Fibroblast of peridontal ligament (primary cell): Measurements from ENCODE around the gene ADSS2.
"Not testable (repeated sequence)": the region's sequence is repeated elsewhere in the genome, so short reads cannot be mapped to it uniquely, and the experiment has no call there.

Experiments used
- DNase-seq: peaks from one replicate; pipeline ENCODE4 v3.0.0-alpha.2; 2010; ENCODE audit errors: extremely low read depth

The ADSS2 gene

DNA sequence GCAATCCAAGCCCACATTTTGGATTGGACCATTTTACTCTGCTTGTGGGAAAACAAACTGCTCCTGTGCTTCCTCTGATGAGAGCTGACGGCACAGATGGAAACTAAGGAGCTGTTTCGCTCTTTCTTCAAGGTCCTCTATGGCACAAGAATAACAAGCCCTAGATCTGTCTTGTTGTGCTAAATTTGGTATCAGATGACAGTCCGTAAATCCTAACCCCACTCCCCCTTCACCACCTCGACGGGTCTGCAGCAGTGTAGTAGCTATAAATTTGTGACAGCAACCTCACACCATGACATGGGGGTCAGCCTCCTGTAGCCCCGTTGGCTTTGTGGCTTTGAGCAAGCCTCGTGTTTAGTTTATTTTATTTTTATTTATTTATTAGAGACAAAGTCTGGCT lies 85.9 kb downstream of the ADSS2 start:
- DNase-seq = peak; percentile 43

DNA sequence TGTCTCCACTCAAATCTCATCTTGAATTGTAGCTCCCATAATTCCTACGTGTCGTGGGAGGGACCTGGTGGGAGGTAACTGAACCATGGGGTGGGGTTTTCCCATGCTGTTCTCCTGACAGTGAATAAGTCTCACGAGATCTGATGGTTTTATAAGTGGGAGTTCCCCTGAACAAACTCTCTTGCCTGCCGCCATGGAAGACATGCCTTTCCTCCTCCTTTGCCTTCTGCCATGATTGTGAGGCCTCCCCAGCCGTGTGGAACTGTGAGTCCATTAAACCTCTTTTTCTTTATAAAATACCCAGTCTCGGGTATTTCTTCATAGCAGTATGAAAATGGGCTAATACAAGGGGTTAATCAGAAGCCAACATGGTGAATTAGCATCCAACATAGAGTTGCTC lies 86.4 kb downstream of the ADSS2 start:
- not testable (repeated sequence) for DNase-seq

DNA sequence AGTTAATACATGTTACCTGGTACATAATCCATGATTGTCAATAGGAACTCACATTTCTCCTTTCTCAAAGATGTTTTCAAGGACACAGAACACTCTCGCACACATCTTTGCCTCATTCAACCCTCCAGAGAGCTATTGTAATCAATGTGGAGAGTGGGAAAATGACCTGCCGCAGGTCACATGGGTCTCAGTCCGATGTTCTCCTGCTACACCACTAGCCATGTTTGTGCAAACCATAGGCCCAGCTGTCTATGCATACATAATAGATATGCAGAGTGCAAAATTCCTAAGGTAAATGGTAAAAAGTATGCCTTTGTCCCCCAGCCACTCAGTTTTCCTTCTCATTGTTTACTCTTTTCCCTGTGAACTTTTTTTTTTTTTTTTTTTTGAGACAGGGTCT lies 89.2 kb downstream of the ADSS2 start:
- no peak for DNase-seq

DNA sequence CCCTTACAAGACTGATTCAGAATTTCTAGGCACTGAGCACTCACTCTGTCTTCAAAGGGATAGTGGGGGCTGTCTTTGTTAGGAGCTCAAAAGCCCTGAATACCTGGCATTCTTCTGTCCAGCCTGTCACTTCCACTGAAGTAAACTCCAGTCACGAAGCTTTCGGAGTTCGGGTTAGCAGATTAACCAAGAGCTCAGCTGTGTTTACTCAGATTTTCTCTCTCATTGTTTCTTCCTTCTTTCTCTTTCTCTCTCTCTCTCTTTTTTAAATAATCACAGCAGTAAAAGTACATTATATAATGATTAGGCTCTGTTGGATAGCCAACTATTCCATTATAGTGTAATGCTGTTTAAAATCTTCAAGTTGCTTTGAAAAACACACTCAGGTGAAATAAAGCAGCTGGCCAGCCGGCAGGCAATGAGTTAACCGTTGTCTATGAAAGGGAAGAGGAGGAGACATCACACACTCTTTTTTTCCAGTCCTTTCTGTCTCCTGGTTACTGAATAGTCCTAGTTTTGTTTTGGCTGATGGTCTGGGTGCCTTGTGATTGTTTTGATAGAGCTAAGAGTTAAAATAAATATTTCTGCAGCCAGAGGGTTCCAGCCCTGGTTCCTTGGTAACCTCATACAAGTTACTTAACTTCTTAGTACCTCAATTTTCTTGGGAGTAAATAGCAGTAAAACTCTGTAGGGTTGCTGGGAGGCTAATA lies 89.8 kb downstream of the ADSS2 start:
- DNase-seq = peak; percentile 87
